SU-DHL-6 (cell line): ENCODE results near the gene CLTCL1.

Experiments used
- H2AFZ ChIP-seq: fragments of 200-600 bp; sonication (generic); 2 replicates; pipeline ENCODE4 v1.6.1; 2014; ENCODE audit warnings: low read depth, mild to moderate bottlenecking, moderate library complexity, mixed read lengths, antibody characterized with exemption, low read length; ENCODE audit not compliant: severe bottlenecking
- H3F3A ChIP-seq: fragments of 200-600 bp; shearing (Covaris generic); 2 replicates; pipeline ENCODE4 v1.6.0; 2016; ENCODE audit warnings: antibody characterized with exemption, mild to moderate bottlenecking; ENCODE audit not compliant: insufficient read depth
- H3K27ac ChIP-seq: fragments of 200-600 bp; sonication (generic); 2 replicates; pipeline ENCODE4 v1.5.1; 2016; ENCODE audit warnings: low read depth, mild to moderate bottlenecking, low read length, moderate library complexity, mixed read lengths
- H3K27me3 ChIP-seq: fragments of 200-600 bp; sonication (generic), shearing (Covaris generic); 2 replicates; pipeline ENCODE4 v1.6.0; 2014; ENCODE audit warnings: mild to moderate bottlenecking, low read length
- H3K36me3 ChIP-seq: fragments of 200-600 bp; sonication (generic); 2 replicates; pipeline ENCODE4 v1.6.1; 2014; ENCODE audit warnings: mild to moderate bottlenecking, low read length, mixed read lengths
- H3K4me2 ChIP-seq: fragments of 300-600, 200-600 bp; shearing (Covaris generic), sonication (generic); 2 replicates; pipeline ENCODE4 v1.6.0; 2014; ENCODE audit warnings: low read length, low read depth, mild to moderate bottlenecking; ENCODE audit not compliant: poor library complexity, severe bottlenecking
- H3K4me3 ChIP-seq: fragments of 200-600 bp; sonication (generic); 2 replicates; pipeline ENCODE4 v1.5.1; 2014; ENCODE audit warnings: antibody characterized with exemption, low read length, mild to moderate bottlenecking, mixed read lengths; ENCODE audit not compliant: insufficient read depth, poor library complexity, severe bottlenecking
- H3K79me2 ChIP-seq: fragments of 200-600 bp; sonication (generic); 2 replicates; pipeline ENCODE4 v1.6.1; 2014; ENCODE audit warnings: mild to moderate bottlenecking, low read length, moderate library complexity; ENCODE audit not compliant: insufficient read depth
- H3K9ac ChIP-seq: fragments of 200-600 bp; sonication (generic); 2 replicates; pipeline ENCODE4 v1.7.0; 2014; ENCODE audit warnings: mild to moderate bottlenecking, low read length
- H3K9me2 ChIP-seq: fragments of 200-600 bp; sonication (generic); replicated peaks from 2 replicates; pipeline ENCODE4 v1.6.1; 2014; ENCODE audit warnings: low read length; ENCODE audit not compliant: insufficient read depth
- H3K9me3 ChIP-seq: fragments of 200-600 bp; sonication (generic); 2 replicates; pipeline ENCODE4 v1.6.1; 2014; ENCODE audit warnings: low read length, mixed read lengths; ENCODE audit not compliant: insufficient read depth
- H4K20me1 ChIP-seq: fragments of 200-600 bp; sonication (generic); 2 replicates; pipeline ENCODE4 v1.6.1; 2014; ENCODE audit warnings: low read depth, mild to moderate bottlenecking, antibody characterized with exemption, low read length, moderate library complexity, mixed read lengths
- CTCF ChIP-seq: fragments of 200-600 bp; sonication (generic); IDR thresholded peaks from one replicate; pipeline ENCODE4 v1.5.1; 2017; ENCODE audit warnings: antibody characterized with exemption, mild to moderate bottlenecking, low read length, moderate library complexity; ENCODE audit not compliant: insufficient read depth, poor library complexity, severe bottlenecking
- EZH2phosphoT487 ChIP-seq: fragments of 200-600 bp; sonication (generic), shearing (Covaris generic); conservative IDR thresholded peaks from 2 replicates; pipeline ENCODE4 v1.6.1; 2018; ENCODE audit warnings: mild to moderate bottlenecking, antibody characterized with exemption, low read length, moderate library complexity, mixed read lengths

Gene CLTCL1

GRCh38 chr22:19138217-19139000, 153.1 kb downstream of the CLTCL1 start:
- no peak overlapping the region for H2AFZ ChIP-seq
- TF ChIP-seq CTCF (no peak), EZH2phosphoT487 (no peak)
- H3K36me3 ChIP-seq = no peaks in the 10 kb centered on the region
- H3K27ac ChIP-seq = no peak overlapping the region
- no peaks in the 10 kb centered on the region for H3K9me2 ChIP-seq
- H3K4me3 ChIP-seq = no peak overlapping the region
- H3F3A ChIP-seq = no peaks in the 10 kb centered on the region
- H3K79me2 ChIP-seq = peaks cover 3% of the 10 kb centered on the region; the same call in 1 of the 2 replicates
- H3K4me2 ChIP-seq = no peak overlapping the region
- H3K27me3 ChIP-seq = no peaks in the 10 kb centered on the region
- H4K20me1 ChIP-seq = no peaks in the 10 kb centered on the region
- H3K9ac ChIP-seq = no peak overlapping the region
- no peaks in the 10 kb centered on the region for H3K9me3 ChIP-seq

- Histone ChIP-seq H3K27ac (no peak overlapping the region), H3K4me3 (no peak overlapping the region), H3K79me2 (no peaks in the 10 kb centered on the region), H3K4me2 (no peak overlapping the region), H3K9ac (no peak overlapping the region), H4K20me1 (no peaks in the 10 kb centered on the region), H3K36me3 (no peaks in the 10 kb centered on the region), H2AFZ (no peak overlapping the region), H3K27me3 (no peaks in the 10 kb centered on the region), H3K9me2 (no peaks in the 10 kb centered on the region), H3K9me3 (no peaks in the 10 kb centered on the region), H3F3A (no peaks in the 10 kb centered on the region)
- TF ChIP-seq EZH2phosphoT487 = no peak
- no peak for TF ChIP-seq CTCF
Measured at GRCh38 chr22:19137384-19138216, 153.9 kb downstream of the CLTCL1 start.

- H4K20me1 ChIP-seq = no peaks in the 10 kb centered on the region
- H3K9me2 ChIP-seq = no peaks in the 10 kb centered on the region
- no peak overlapping the region for H3K4me3 ChIP-seq
- TF ChIP-seq CTCF (no peak), EZH2phosphoT487 (no peak)
- H3K36me3 ChIP-seq = no peaks in the 10 kb centered on the region
- H3K27me3 ChIP-seq = no peaks in the 10 kb centered on the region
- H2AFZ ChIP-seq = no peak overlapping the region
- no peak overlapping the region for H3K27ac ChIP-seq
- H3K9ac ChIP-seq = no peak overlapping the region
- no peaks in the 10 kb centered on the region for H3F3A ChIP-seq
- H3K79me2 ChIP-seq = no peaks in the 10 kb centered on the region
- H3K4me2 ChIP-seq = no peak overlapping the region
- no peaks in the 10 kb centered on the region for H3K9me3 ChIP-seq
Measured at GRCh38 chr22:19136915-19137314, 154.6 kb downstream of the CLTCL1 start.
